ENCODE results near the gene ANGEL2.
"Not testable (repeated sequence)": the region's sequence is repeated elsewhere in the genome, so short reads cannot be mapped to it uniquely, and the experiment has no call there.

ANGEL2 gene

DNA sequence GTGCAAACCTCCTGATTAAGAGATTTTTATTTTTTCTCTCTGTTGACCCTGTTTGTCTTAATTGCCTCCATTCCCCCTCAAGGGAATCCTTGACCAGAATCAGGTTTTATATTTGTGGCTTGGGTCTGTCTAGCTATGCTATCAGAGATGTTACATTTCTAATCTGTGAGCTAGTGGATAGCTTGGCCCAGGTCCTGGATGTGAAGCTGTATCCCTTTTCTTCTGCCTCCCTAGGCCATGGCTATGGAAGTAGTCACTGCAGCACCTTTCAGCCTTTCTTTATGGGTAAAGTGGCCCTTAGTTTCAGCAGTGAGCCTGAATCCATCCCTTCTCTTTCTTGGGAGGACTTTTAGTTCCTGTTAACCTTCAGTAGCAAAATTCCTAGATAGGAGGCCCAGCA is 17.0 kb upstream of the ANGEL2 start:
- no peaks in the 10 kb centered on the region for H4K20me1 ChIP-seq (ENCODE audit: low read depth, low read length)
- no peaks in the 10 kb centered on the region for H3K79me2 ChIP-seq (ENCODE audit: insufficient read depth, low read length)
- no peak overlapping the region for H3K4me2 ChIP-seq (ENCODE audit: low read depth, low read length, poor library complexity, severe bottlenecking)
- H2AFZ ChIP-seq (ENCODE audit: low read depth, low read length, severe bottlenecking) = no peak overlapping the region
- no peak for TF ChIP-seq EZH2phosphoT487 (conservative IDR thresholded peaks at IDR 0.05; ENCODE audit: low read length)
- TF ChIP-seq, protein P1, sequence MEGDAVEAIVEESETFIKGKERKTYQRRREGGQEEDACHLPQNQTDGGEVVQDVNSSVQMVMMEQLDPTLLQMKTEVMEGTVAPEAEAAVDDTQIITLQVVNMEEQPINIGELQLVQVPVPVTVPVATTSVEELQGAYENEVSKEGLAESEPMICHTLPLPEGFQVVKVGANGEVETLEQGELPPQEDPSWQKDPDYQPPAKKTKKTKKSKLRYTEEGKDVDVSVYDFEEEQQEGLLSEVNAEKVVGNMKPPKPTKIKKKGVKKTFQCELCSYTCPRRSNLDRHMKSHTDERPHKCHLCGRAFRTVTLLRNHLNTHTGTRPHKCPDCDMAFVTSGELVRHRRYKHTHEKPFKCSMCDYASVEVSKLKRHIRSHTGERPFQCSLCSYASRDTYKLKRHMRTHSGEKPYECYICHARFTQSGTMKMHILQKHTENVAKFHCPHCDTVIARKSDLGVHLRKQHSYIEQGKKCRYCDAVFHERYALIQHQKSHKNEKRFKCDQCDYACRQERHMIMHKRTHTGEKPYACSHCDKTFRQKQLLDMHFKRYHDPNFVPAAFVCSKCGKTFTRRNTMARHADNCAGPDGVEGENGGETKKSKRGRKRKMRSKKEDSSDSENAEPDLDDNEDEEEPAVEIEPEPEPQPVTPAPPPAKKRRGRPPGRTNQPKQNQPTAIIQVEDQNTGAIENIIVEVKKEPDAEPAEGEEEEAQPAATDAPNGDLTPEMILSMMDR (IDR thresholded peaks at IDR 0.05; ENCODE audit: insufficient read depth, low read length, poor library complexity, severe bottlenecking) = no peak
- no peaks in the 10 kb centered on the region for H3K9me3 ChIP-seq (ENCODE audit: insufficient read depth, low read length)
- H3K36me3 ChIP-seq (ENCODE audit: low read length) = no peaks in the 10 kb centered on the region
- H3K4me3 ChIP-seq (ENCODE audit: insufficient read depth, low read length, poor library complexity, severe bottlenecking) = no peak overlapping the region
- H3K27me3 ChIP-seq (ENCODE audit: low read length) = no peaks in the 10 kb centered on the region
- H3K9ac ChIP-seq (ENCODE audit: low read length) = no peak overlapping the region
- H3K27ac ChIP-seq (ENCODE audit: low read depth, low read length) = no peak overlapping the region
- H3K9me2 ChIP-seq (replicated peaks; ENCODE audit: insufficient read depth, low read length) = no peaks in the 10 kb centered on the region
- H3F3A ChIP-seq (ENCODE audit: insufficient read depth) = no peaks in the 10 kb centered on the region

DNA sequence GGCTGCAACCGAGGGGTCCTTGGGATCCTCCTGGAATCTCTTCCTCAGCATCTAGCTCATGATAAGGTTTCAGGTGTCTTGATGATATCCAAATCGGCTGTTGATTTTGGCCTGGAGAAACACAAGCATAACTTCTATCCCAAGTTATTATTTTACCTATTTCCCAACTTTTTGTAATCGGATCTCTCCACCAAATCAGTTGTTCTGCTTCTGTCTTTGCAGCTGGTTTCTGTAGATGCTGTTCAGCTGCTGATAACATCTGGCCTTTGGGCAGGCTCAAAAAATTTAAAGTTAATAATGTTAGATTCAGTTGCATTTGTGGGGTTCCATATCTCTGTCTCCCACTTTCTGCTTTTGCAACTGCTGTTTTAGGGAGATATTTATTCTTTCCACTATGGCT is 11.4 kb upstream of the ANGEL2 start:
- not testable (repeated sequence) for H3K4me2 ChIP-seq (ENCODE audit: low read depth, low read length, poor library complexity, severe bottlenecking); H3K9ac ChIP-seq (ENCODE audit: low read length); H3K4me3 ChIP-seq (ENCODE audit: insufficient read depth, low read length, poor library complexity, severe bottlenecking); H3K27me3 ChIP-seq (ENCODE audit: low read length); H4K20me1 ChIP-seq (ENCODE audit: low read depth, low read length); H3K36me3 ChIP-seq (ENCODE audit: low read length); H3K9me2 ChIP-seq (replicated peaks; ENCODE audit: insufficient read depth, low read length); H3K27ac ChIP-seq (ENCODE audit: low read depth, low read length); H3K9me3 ChIP-seq (ENCODE audit: insufficient read depth, low read length); H3F3A ChIP-seq (ENCODE audit: insufficient read depth); H2AFZ ChIP-seq (ENCODE audit: low read depth, low read length, severe bottlenecking); H3K79me2 ChIP-seq (ENCODE audit: insufficient read depth, low read length)

DNA sequence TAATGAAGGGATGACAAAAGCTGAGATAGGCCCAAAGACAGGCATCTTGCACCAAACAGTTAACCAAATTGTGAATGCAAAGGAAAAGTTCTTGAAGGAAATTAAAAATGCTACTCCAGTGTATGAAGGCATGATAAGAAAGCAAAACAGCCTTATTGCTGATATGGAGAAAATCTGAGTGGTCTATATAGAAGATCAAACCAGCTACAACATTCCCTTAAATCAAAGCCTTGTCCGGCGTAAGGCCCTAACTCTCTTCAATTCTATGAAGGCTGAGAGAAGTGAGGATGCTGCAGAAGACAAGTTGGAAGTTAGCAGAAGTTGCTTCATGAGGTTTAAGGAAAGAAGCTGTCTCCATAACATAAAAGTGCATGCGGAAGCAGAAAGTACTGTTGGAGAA is 4.3 kb upstream of the ANGEL2 start:
- Histone ChIP-seq H3K27ac (ENCODE audit: low read depth, low read length) (no peak overlapping the region), H3F3A (ENCODE audit: insufficient read depth) (no peaks in the 10 kb centered on the region), H3K9ac (ENCODE audit: low read length) (no peak overlapping the region), H3K27me3 (ENCODE audit: low read length) (no peaks in the 10 kb centered on the region), H4K20me1 (ENCODE audit: low read depth, low read length) (no peaks in the 10 kb centered on the region), H3K36me3 (ENCODE audit: low read length) (no peaks in the 10 kb centered on the region), H3K9me2 (replicated peaks; ENCODE audit: insufficient read depth, low read length) (no peaks in the 10 kb centered on the region), H3K9me3 (ENCODE audit: insufficient read depth, low read length) (no peaks in the 10 kb centered on the region), H3K79me2 (ENCODE audit: insufficient read depth, low read length) (peaks cover 2% of the 10 kb centered on the region), H3K4me3 (ENCODE audit: insufficient read depth, low read length, poor library complexity, severe bottlenecking) (no peak overlapping the region), H3K4me2 (ENCODE audit: low read depth, low read length, poor library complexity, severe bottlenecking) (no peak overlapping the region), H2AFZ (ENCODE audit: low read depth, low read length, severe bottlenecking) (no peak overlapping the region)
- TF ChIP-seq EZH2phosphoT487 (conservative IDR thresholded peaks at IDR 0.05; ENCODE audit: low read length) = no peak
- TF ChIP-seq, protein P1 (IDR thresholded peaks at IDR 0.05; ENCODE audit: insufficient read depth, low read length, poor library complexity, severe bottlenecking) = no peak

DNA sequence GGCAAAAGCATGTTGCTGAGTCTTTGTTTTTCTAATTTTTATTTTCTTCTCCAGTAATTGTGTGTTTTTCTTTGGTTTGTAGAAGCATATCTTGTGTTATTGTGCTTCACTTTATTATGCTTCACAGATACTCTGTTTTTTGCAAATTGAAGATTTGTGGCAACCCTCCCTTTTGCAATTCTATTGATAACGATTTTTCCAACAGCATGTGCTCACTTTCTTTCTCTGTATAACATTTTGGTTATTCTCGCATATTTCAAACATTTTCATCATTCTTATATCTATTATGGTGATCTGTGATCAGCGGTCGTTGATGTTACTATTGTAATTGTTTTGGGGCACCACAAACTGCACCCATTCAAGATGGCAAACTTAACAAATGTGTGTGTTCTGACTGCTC is 3.8 kb upstream of the ANGEL2 start:
- H3K27me3 ChIP-seq (ENCODE audit: low read length) = no peaks in the 10 kb centered on the region
- H3F3A ChIP-seq (ENCODE audit: insufficient read depth) = no peaks in the 10 kb centered on the region
- no peaks in the 10 kb centered on the region for H3K9me2 ChIP-seq (replicated peaks; ENCODE audit: insufficient read depth, low read length)
- H3K9me3 ChIP-seq (ENCODE audit: insufficient read depth, low read length) = no peaks in the 10 kb centered on the region
- no peak overlapping the region for H3K4me2 ChIP-seq (ENCODE audit: low read depth, low read length, poor library complexity, severe bottlenecking)
- no peak overlapping the region for H3K9ac ChIP-seq (ENCODE audit: low read length)
- H3K27ac ChIP-seq (ENCODE audit: low read depth, low read length) = no peak overlapping the region
- no peak overlapping the region for H3K4me3 ChIP-seq (ENCODE audit: insufficient read depth, low read length, poor library complexity, severe bottlenecking)
- peaks cover 7% of the 10 kb centered on the region for H3K79me2 ChIP-seq (ENCODE audit: insufficient read depth, low read length)
- TF ChIP-seq EZH2phosphoT487 (conservative IDR thresholded peaks at IDR 0.05; ENCODE audit: low read length) = no peak
- TF ChIP-seq, protein P1 (IDR thresholded peaks at IDR 0.05; ENCODE audit: insufficient read depth, low read length, poor library complexity, severe bottlenecking) = no peak
- no peak overlapping the region for H2AFZ ChIP-seq (ENCODE audit: low read depth, low read length, severe bottlenecking)
- H4K20me1 ChIP-seq (ENCODE audit: low read depth, low read length) = no peaks in the 10 kb centered on the region
- H3K36me3 ChIP-seq (ENCODE audit: low read length) = no peaks in the 10 kb centered on the region
